ENCODE results near the gene MYDGF.
A peak's percentile ranks its signal among the peaks of the same experiment; 100 is the strongest.
"Not testable (repeated sequence)": the region's sequence is repeated elsewhere in the genome, so short reads cannot be mapped to it uniquely, and the experiment has no call there.

Gene MYDGF

DNA sequence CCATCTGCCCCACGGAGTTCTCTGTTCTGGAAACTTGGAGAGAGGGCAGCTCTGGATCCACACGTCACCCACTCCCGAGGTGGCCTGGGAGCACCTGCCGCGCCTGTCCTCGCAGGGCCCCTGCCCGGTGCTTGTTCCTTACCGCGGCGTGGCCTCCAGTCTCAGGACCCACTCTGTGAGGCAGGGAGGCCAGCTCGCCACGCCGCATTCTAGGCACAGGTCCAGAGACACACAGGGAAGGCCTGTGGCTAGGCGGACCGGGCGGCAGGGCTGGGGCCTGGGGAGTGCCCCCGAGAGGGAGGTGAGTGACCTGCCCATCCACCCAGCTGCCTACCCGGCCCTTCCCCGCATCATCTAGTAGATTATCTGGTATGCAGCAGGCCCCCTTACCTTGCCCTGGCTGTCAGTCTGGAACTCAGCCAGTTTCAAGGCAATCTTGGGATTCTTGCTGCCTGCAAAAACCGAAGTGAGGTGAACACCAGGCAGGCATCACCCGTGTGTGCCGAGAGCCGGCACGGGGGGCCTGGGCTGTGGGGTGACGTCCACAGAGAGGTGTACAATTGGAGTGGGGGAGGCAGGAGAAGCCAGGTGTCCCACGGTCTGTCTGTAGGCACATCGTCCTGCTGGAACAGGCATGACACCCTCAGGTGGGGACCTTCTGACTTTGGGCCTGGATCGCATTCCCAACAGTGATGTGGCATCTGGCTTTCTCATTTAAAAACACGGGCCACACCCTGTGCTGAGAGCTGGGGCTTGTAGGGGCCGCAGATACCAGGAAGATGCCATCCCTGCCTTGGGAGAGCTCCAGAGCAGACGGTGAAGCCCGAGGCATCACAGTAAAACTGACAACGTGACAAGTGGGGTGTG is 29.9 kb upstream of the MYDGF start:
- DNase-seq = no peak

- no peak for DNase-seq
Observed at GRCh38 chr19:4697304-4697703, 27.2 kb upstream of the MYDGF start.

- DNase-seq = no peak
Observed at GRCh38 chr19:4695224-4695731, 25.1 kb upstream of the MYDGF start.

DNA sequence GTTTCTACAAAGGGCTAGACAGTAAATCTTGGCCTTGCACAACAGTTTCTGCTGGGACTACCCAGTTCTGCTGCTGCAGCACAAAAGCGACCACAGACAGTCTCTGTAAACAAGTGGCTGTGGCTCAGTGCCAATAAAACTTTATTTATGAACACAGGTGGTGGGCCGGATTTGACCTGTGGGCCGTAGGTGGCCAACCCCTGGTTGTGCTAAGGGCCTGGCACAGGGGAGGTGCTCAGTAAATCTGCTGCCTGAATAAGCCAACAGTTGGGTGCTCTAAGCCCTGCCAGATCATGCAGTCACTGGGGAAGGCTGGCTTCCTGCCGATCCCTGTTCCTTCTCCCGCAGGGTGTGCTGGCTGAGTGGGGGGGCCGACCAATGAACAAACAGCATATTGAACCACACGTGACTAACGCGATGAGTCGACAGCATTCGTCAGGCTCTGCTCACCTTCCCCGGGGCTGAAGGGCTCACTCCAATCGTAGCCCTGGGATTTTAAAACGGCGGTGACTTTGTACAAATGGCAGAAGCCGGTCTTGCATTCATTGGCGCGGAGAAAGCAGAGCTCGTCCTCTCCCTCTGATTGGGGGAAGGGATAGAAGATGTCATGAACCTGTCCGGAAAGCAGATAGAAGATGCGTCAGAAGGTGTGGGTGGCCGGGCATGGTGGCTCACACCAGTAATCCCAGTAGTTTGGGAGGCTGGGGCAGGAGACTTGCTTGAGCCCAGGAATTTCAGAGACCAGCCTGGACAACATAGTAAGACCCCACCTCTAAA is 24.3 kb upstream of the MYDGF start:
- peak; percentile 92 for DNase-seq

DNA sequence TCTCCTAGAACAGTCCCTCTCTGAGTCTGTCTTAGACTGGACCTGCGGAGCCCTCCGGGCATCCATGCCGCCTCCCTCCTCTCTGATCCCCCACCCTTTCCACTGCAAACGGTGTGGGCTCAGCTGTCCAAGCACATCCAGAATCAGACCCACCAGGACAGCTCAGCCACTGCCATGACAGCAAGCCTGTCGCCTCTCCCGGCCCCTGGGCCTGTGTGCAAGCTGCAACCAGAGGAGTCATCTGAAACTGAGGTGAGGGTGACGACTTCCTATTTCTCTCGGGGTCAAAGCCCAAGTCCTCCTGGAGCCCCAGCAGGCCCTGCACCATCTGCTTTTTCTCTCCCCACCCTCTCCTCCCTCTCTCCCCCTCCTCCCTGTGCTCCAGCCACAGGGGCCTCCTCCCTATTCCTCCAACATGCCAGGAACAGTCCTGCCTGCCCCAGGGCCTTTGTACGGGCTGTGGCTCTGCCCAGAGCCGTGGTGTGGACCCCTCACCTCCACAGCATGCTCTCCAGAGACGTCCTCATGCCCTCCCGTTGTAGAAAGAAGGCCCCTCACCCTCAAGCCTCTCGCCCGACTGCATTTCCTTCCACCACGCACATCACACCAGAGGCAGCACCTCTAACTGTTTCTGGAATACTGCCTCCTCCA is 23.5 kb upstream of the MYDGF start:
- no peak for DNase-seq

DNA sequence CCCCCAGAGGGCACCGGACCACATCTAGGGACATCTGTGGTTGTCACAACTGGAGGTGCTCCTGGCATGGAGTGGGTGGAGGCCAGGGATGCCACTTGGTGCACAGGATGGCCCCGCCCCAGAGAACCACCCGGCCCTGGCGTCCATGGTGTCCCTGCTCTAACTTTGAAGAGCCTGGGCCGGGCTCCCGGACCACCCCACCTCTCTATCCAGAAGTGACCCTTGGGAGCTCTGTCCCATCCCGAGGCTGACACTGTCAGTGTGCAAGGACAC is 22.9 kb upstream of the MYDGF start:
- DNase-seq = no peak

DNA sequence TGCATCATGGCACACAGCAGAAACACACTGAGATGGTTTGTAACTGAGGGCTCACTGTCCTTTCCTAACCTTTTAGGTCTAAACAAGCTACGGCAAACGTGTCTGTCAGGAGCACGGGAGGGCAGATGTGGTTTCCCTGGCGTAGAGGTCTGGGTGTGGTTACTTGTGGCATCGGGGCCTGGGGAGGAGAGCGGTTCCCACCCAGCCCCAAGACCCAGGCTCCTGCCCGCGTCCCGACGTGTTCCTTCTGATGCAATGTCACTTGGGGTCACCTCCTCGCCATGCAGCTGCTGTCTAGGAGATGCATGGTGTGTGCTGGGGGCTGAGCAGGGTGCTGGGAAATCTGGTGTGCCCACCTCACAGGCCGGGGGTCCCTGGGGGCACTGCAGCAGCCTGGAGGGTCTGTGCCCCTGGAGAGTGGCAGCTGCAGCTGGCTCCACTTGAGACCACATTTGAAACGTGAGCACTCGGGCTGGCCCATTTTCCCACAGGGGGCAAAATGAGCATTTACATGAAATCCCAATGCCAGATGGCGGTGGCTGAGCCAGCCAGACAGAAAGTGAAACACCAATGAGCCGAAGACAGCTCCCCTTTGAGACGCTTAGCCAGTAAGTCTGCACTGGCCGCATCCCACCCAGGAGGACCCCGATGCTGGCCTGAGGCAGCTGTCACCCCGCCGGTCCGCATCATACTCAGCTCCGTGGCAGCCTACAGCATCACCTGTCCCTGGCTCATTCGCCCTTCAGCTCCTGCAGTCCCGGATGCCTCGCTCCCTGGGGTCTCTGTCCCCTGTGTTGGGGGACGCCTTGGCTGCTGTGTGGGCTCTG is 22.3 kb upstream of the MYDGF start:
- DNase-seq = no peak

DNA sequence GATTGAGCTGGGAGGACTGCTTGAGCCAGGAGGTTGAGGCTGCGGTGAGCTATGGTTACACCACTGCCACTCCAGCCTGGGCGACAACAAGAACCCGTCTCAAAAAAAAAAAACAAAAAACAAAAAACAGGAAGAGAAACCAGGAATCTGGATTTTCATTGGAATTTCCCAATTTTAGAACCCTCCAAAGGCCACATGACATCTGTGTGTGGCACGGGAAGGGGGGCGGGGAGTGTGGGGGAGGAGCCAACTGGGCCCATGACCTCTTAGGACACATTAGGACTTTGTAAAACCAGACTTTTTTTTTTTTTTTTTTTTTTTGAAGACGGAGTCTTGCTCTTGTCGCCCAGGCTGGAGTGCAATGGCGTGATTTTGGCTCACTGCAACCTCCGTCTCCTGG is 21.2 kb upstream of the MYDGF start:
- DNase-seq = no peak

- DNase-seq = no peak
Observed at GRCh38 chr19:4690361-4690760, 20.2 kb upstream of the MYDGF start.

- DNase-seq = no peak
Observed at GRCh38 chr19:4689403-4689802, 19.3 kb upstream of the MYDGF start.

DNA sequence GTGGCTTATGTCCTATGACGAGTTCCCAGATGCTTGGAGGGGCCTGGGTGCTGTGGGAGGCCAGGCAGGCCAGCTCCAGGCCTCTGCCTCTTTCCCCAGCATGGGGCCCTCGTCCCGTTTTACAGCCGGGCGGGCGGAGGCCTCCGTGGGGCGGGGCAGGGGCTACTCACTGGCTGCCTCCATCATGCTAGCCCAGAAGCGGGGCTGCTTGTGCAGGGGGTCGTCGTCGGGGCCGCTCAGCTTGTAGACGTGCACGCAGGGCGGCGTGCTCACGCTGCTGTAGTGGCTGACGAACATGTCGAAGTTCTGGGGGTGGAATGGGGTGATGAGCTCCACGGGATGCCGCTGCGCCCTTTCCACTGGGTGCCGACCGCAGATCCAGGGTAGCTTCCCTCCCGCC is 18.4 kb upstream of the MYDGF start:
- DNase-seq = no peak

- no peak for DNase-seq
Observed at GRCh38 chr19:4687396-4687795, 17.3 kb upstream of the MYDGF start.

DNA sequence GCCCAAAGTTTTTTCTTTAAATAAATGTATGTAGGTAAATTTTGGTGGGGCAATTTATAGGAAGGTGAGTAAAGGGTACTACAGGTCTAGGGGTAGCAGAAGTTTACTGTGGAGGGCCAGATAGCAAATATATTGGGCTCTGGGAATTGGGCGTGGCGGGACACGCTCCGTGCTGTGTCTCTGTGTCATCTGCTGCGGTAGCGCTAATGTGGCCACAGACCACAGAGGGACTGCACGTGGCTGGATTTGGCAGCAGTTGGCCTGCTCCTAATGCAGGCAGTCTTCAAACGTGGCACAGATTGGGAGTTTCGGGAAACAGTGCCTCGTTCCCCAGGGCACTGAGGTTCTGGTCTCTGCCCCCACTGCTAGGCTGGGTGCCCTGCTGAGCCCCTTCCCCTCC is 16.6 kb upstream of the MYDGF start:
- no peak for DNase-seq

DNA sequence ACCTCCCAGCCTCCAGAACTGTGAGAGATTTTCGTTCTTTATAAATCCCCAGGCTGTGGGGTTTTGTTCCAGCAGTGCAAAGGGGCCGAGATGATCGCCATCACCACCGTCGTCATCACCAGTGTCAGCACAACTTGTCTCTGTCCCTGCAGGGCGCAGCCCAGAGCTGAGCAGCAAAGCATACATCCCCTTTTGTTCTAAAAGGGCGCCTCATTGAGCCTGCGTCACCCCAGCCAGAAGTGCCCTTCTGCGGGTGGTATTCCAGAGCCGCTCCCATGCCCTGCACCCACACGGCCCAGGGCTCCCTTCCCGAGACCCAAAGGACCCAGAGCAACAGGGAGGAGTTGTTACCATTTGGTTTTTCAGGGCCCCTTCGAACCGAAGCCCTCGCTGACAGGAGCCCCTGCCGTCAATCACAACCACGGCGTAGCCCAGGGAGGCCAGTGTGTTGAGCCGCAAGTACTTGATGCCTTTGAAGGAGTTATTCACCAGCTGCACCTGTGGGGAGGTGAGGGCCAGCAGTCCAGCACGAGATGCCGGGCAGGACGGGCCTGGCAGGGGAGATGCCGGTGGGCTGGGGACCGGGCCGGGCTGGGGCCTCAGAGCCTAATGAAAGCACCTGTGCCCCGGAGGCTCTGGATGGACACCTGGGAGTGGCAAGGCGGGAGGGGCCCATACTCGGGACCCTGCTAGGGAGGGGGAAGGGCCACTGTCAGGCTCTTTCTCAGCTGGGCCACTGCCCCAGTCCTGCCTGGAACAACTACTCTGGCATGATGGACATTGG is 14.4 kb upstream of the MYDGF start:
- no peak for DNase-seq

GRCh38 chr19:4682417-4683200 is 12.5 kb upstream of the MYDGF start:
- DNase-seq = no peak

- DNase-seq = not testable (repeated sequence)
Observed at GRCh38 chr19:4680021-4680420, 9.9 kb upstream of the MYDGF start.

DNA sequence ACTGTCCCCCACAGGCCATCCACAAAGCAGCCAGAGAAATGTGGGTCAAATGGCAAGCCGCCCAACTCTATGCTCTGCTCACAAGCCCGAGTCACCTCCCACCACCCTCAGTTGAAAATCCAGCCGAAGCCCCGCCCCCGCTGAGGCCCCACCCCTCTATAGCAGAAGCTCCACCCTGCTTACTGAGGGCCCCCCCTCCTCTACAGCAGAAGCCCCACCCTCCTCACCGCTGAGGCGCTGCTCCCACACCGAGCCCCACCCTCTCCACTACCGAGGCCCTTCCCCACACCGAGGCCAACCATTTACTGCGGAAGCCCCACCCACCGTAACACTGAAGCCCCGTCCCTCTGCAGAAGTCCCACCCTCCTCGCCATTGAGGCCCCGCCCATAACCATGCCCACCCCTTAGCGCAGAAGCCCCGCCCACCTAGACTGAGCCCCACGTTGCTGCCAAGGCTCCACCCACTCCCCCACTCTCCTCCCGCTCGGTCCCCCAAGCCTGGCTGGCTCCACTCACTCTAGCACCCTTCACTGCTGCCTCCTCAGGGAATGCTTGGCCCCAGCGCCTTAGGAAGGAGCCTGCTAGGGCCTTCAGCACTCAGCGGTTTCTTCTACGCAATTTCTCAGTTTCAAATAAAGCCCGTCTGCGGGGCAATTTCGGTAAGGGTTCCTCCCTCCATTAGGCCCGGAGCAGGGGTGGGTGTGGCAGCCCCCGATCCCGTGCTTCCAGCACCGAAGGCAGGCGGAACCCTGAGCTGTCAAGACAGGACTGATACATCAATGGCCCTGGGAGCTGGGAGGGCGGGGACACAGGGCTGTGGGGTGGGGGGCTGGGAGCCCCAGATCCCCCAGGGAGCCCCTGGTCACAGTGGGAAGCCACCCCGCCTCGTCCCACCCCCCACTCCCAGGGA is 9.0 kb upstream of the MYDGF start:
- peak; percentile 42 for DNase-seq

DNA sequence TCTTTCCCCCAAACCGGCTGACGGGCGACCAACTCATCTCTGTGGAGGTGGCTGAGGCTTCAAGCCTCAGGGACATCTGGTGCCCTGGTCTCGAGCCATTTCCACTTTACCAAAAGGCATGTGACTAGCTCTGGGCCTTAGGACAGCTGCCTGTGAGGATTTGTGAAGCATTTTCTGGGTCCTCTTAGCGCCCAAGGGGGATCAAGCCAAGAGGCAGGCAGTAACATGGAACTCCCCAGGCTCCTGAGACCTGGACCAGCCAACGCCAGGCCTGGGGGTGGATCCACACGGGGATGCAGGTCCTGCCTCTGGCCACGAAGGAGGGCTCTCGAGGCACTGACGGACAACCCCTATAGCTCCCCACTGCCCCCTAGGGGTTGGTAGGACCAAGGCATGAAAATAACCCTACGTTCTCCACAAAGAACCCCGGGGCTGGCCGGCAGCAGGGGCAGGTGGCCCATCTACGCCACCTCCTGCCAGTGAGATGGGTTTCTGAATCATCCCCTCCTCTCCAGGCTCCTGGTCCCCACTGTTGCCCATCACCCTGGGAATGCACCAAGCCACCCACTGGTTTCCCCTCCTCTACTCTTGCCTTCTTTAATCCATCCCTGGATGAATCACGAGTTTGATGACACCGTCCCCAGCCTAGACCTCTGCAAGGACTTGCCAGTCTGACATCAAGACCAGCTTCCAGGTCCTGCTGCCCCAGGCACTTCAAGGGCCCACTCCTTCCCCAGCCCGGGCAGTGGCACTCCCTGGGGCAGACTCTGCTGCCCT is 7.0 kb upstream of the MYDGF start:
- DNase-seq = peak; percentile 35

- no peak for DNase-seq
Observed at GRCh38 chr19:4675346-4675745, 5.2 kb upstream of the MYDGF start.
